Activated CD4-positive, alpha-beta T cell treated with anti-CD3 and anti-CD28 coated beads for 36 hours (primary cell): ENCODE measurements around the gene NCAM1. TPM values are rescaled to one million over a fixed set of nuclear protein-coding genes. Genes with fewer than 3 reads are reported as not detected.
"Not testable (repeated sequence)": the region's sequence is repeated elsewhere in the genome, so short reads cannot be mapped to it uniquely, and the experiment has no call there.

Source experiments
- ATAC-seq: fragments of 200-7000 bp; cut with Tn5 transposase; one replicate; pipeline ENCODE4 v1.10.0; 2021; ENCODE audit warnings: mild to moderate bottlenecking, moderate library complexity
- CTCF ChIA-PET: fragments of 350-600 bp; sonication (Branson Sonifier 250); formaldehyde crosslinking; loops from one replicate; lab custom pipeline; 2021; ENCODE audit warnings: antibody characterized with exemption; lab: Charles Lee
- POLR2A ChIA-PET: fragments of 350-600 bp; sonication (Branson Sonifier 250); formaldehyde crosslinking; loops from one replicate; lab custom pipeline; 2021; ENCODE audit warnings: antibody characterized with exemption, inconsistent platforms; lab: Charles Lee
- DNase-seq: peaks from one replicate; pipeline ENCODE4 v3.0.0-alpha.2; 2020
- H3K27ac Mint-ChIP-seq: one replicate; pipeline ENCODE4 v1.8.0; 2021; ENCODE audit warnings: mixed read lengths
- H3K27me3 Mint-ChIP-seq: one replicate; pipeline ENCODE4 v1.8.0; 2021; ENCODE audit warnings: mixed read lengths
- H3K36me3 Mint-ChIP-seq: one replicate; pipeline ENCODE4 v1.8.0; 2021; ENCODE audit warnings: low read depth, mixed read lengths
- H3K4me1 Mint-ChIP-seq: one replicate; pipeline ENCODE4 v1.8.0; 2021; ENCODE audit warnings: mixed read lengths
- H3K4me3 Mint-ChIP-seq: one replicate; pipeline ENCODE4 v1.8.0; 2021; ENCODE audit warnings: mild to moderate bottlenecking, moderate library complexity, mixed read lengths
- H3K9me3 Mint-ChIP-seq: one replicate; pipeline ENCODE4 v1.8.0; 2021; ENCODE audit warnings: low read depth, mixed read lengths
- intact Hi-C, 2 experiments: fragments of 100-400 bp; cut with DNase I in 1 of 2; cut with micrococcal nuclease in 1 of 2; formaldehyde crosslinking; loops; one replicate each; pipeline versions ENCODE4 v1.14.2 to v1.15.1; 2022 to 2024; cut with DNase I, micrococcal nuclease
- total RNA-seq, 2 experiments: library from RNA; stranded (reverse); gene quantifications; one replicate each; pipeline ENCODE4 v1.2.3, GENCODE V29; 2021

NCAM1 gene
- total RNA-seq, 2 experiments from 2014 or later, result 0.09 to 0.14 TPM

- DNase-seq (no peak), ATAC-seq (no peak)
- CTCF ChIA-PET, result interaction anchor here (1.2 to 3.8 kb wide), 4 partner anchors 11 to 701 kb away, joined by 4 to 42 read pairs (median 13); no protein-coding TSS in a partner anchor
- Mint-ChIP-seq H3K27me3 (no peaks in the 10 kb centered on the region), H3K4me1 (no peaks in the 10 kb centered on the region), H3K36me3 (no peaks in the 10 kb centered on the region), H3K4me3 (no peak overlapping the region), H3K27ac (no peak overlapping the region), H3K9me3 (no peaks in the 10 kb centered on the region)
- intact Hi-C loops, result loop anchor here (2.0 to 10.0 kb wide), 4 partner anchors 174 to 1070 kb away; no protein-coding TSS in a partner anchor
- POLR2A ChIA-PET, result no interaction called here
These were observed 327.2 kb downstream of the NCAM1 start for GRCh38 chr11:113288286-113288863.

- H3K36me3 Mint-ChIP-seq, result no peaks in the 10 kb centered on the region
- intact Hi-C loops, result loop anchor here (1.0 to 10.0 kb wide), 7 partner anchors 175 to 1071 kb away; no protein-coding TSS in a partner anchor
- no peaks in the 10 kb centered on the region for H3K4me1 Mint-ChIP-seq
- ATAC-seq (peak; percentile 98), DNase-seq (peak; percentile 83)
- H3K4me3 Mint-ChIP-seq, result no peak overlapping the region
- ChIA-PET POLR2A (interaction anchor here (0.6 to 1.0 kb wide), 2 partner anchors 513 to 701 kb away, joined by 3 to 6 read pairs; no protein-coding TSS in a partner anchor), CTCF (interaction anchor here (0.6 to 3.8 kb wide), 19 partner anchors 10 to 1070 kb away, joined by 3 to 42 read pairs (median 4); no protein-coding TSS in a partner anchor)
- H3K27me3 Mint-ChIP-seq, result peaks cover 7% of the 10 kb centered on the region
- no peaks in the 10 kb centered on the region for H3K9me3 Mint-ChIP-seq
- no peak overlapping the region for H3K27ac Mint-ChIP-seq
These were observed 328.4 kb downstream of the NCAM1 start for GRCh38 chr11:113289431-113290187.

- H3K9me3 Mint-ChIP-seq, result no peaks in the 10 kb centered on the region
These were observed 332.7 kb downstream of the NCAM1 start for GRCh38 chr11:113293936-113294335.

GRCh38 chr11:113295993-113296392, 334.8 kb downstream of the NCAM1 start:
- CTCF ChIA-PET, result interaction anchor here (0.7 to 1.0 kb wide), 2 partner anchors 136 to 708 kb away, joined by 3 read pairs; no protein-coding TSS in a partner anchor
- ATAC-seq, result no peak

More at GRCh38 chr11:113293936-113294335, 332.7 kb downstream of the NCAM1 start:
- Mint-ChIP-seq H3K27me3 (peaks cover 20% of the 10 kb centered on the region), H3K4me3 (no peak overlapping the region), H3K4me1 (no peaks in the 10 kb centered on the region), H3K27ac (no peak overlapping the region), H3K36me3 (no peaks in the 10 kb centered on the region)
- ATAC-seq (no peak), DNase-seq (no peak)
- intact Hi-C loops, result no loop called here
- ChIA-PET POLR2A (no interaction called here), CTCF (no interaction called here)

GRCh38 chr11:113296447-113297205, 335.4 kb downstream of the NCAM1 start:
- Mint-ChIP-seq H3K36me3 (no peaks in the 10 kb centered on the region), H3K4me3 (no peak overlapping the region), H3K4me1 (no peaks in the 10 kb centered on the region), H3K27ac (no peak overlapping the region), H3K9me3 (no peaks in the 10 kb centered on the region), H3K27me3 (peaks cover 28% of the 10 kb centered on the region)
- no peak for DNase-seq
- ATAC-seq, result no peak
- CTCF ChIA-PET, result interaction anchor here (0.6 to 0.8 kb wide), 2 partner anchors 16 to 1120 kb away, joined by 4 read pairs; no protein-coding TSS in a partner anchor
- intact Hi-C loops, result no loop called here
- POLR2A ChIA-PET, result interaction anchor here (0.6 kb wide), 1 partner anchor 474 kb away, joined by 4 read pairs; no protein-coding TSS in a partner anchor

More at GRCh38 chr11:113295993-113296392, 334.8 kb downstream of the NCAM1 start:
- H3K27ac Mint-ChIP-seq, result no peak overlapping the region
- H3K4me3 Mint-ChIP-seq, result no peak overlapping the region
- H3K9me3 Mint-ChIP-seq, result no peaks in the 10 kb centered on the region
- no peak for DNase-seq
- H3K4me1 Mint-ChIP-seq, result no peaks in the 10 kb centered on the region
- POLR2A ChIA-PET, result no interaction called here
- H3K36me3 Mint-ChIP-seq, result no peaks in the 10 kb centered on the region
- peaks cover 25% of the 10 kb centered on the region for H3K27me3 Mint-ChIP-seq
- intact Hi-C loops, result no loop called here

- ChIA-PET POLR2A (interaction anchor here (0.7 kb wide), 1 partner anchor 106 kb away, joined by 3 read pairs; no protein-coding TSS in a partner anchor), CTCF (interaction anchor here (0.7 to 3.7 kb wide), 3 partner anchors 9 to 715 kb away, joined by 3 to 18 read pairs (median 3); no protein-coding TSS in a partner anchor)
- H3K9me3 Mint-ChIP-seq, H3K4me3 Mint-ChIP-seq, ATAC-seq, H3K36me3 Mint-ChIP-seq, H3K27ac Mint-ChIP-seq, H3K4me1 Mint-ChIP-seq, DNase-seq, intact Hi-C loops: not testable (repeated sequence)
- peaks cover 31% of the 10 kb centered on the region for H3K27me3 Mint-ChIP-seq
These were observed 337.3 kb downstream of the NCAM1 start for GRCh38 chr11:113298496-113298895.

GRCh38 chr11:113304916-113305315, 343.7 kb downstream of the NCAM1 start:
- Mint-ChIP-seq H3K9me3 (no peaks in the 10 kb centered on the region), H3K4me1 (peaks cover 3% of the 10 kb centered on the region), H3K4me3 (no peak overlapping the region), H3K27ac (no peak overlapping the region), H3K27me3 (peaks cover 6% of the 10 kb centered on the region), H3K36me3 (no peaks in the 10 kb centered on the region)
- no peak for ATAC-seq
- no peak for DNase-seq
- ChIA-PET CTCF (interaction anchor here (0.6 to 1.5 kb wide), 8 partner anchors 9 to 1895 kb away, joined by 3 to 6 read pairs (median 3); partner anchors contain the start of gene TTC12), POLR2A (no interaction called here)
- intact Hi-C loops, result loop anchor here (1.0 to 5.0 kb wide), 6 partner anchors 227 to 956 kb away; partner anchors contain the start of gene ZW10 (in 1 of the 2)

GRCh38 chr11:113305440-113306336, 344.5 kb downstream of the NCAM1 start:
- Mint-ChIP-seq H3K36me3 (no peaks in the 10 kb centered on the region), H3K4me1 (peaks cover 3% of the 10 kb centered on the region), H3K27me3 (peaks cover 6% of the 10 kb centered on the region), H3K9me3 (no peaks in the 10 kb centered on the region), H3K27ac (no peak overlapping the region), H3K4me3 (no peak overlapping the region)
- POLR2A ChIA-PET, result no interaction called here
- peak; percentile 99 for ATAC-seq
- CTCF ChIA-PET, result interaction anchor here (0.6 to 1.5 kb wide), 12 partner anchors 8 to 674 kb away, joined by 3 to 4 read pairs (median 4); partner anchors contain the start of genes ANKK1 and TTC12
- peak; percentile 85 for DNase-seq
- intact Hi-C loops, result loop anchor here (1.0 to 5.0 kb wide), 6 partner anchors 227 to 955 kb away; partner anchors contain the start of gene ZW10 (in 1 of the 2)

GRCh38 chr11:113308601-113309000, 347.4 kb downstream of the NCAM1 start:
- no peaks in the 10 kb centered on the region for H3K9me3 Mint-ChIP-seq
- ChIA-PET POLR2A (no interaction called here), CTCF (interaction anchor here (0.6 kb wide), 1 partner anchor 57 kb away, joined by 3 read pairs; no protein-coding TSS in a partner anchor)
- H3K27ac Mint-ChIP-seq, result no peak overlapping the region
- DNase-seq (no peak), ATAC-seq (no peak)
- H3K27me3 Mint-ChIP-seq, result no peaks in the 10 kb centered on the region
- H3K4me1 Mint-ChIP-seq, result peaks cover 9% of the 10 kb centered on the region
- H3K4me3 Mint-ChIP-seq, result no peak overlapping the region
- intact Hi-C loops, result loop anchor here in 1 of 2 experiments (5.0 kb wide), 1 partner anchor 424 kb away; no protein-coding TSS in a partner anchor
- no peaks in the 10 kb centered on the region for H3K36me3 Mint-ChIP-seq

- ATAC-seq (no peak), DNase-seq (no peak)
- H3K36me3 Mint-ChIP-seq, result peaks cover 3% of the 10 kb centered on the region
- no peaks in the 10 kb centered on the region for H3K9me3 Mint-ChIP-seq
- intact Hi-C loops, result loop anchor here (5.0 to 10.0 kb wide), 7 partner anchors 563 to 1707 kb away; partner anchors contain the start of genes ALG9 (in 1 of the 2), C11orf71 (in 1 of the 2), PPP2R1B (in 1 of the 2) and RBM7 (in 1 of the 2)
- POLR2A ChIA-PET, result no interaction called here
- CTCF ChIA-PET, result no interaction called here
- H3K27me3 Mint-ChIP-seq, result no peaks in the 10 kb centered on the region
- H3K4me3 Mint-ChIP-seq, result no peak overlapping the region
- no peak overlapping the region for H3K27ac Mint-ChIP-seq
- peaks cover 22% of the 10 kb centered on the region for H3K4me1 Mint-ChIP-seq
These were observed 350.3 kb downstream of the NCAM1 start for GRCh38 chr11:113311536-113311935.
